Panc1 (cell line): ENCODE data around the gene AHI1. TPM values are rescaled to one million over a fixed set of nuclear protein-coding genes. Genes with fewer than 3 reads are reported as not detected.

ENCODE experiments used
- ATAC-seq: fragments of 200-7000 bp; cut with Tn5 transposase; 2 replicates; pipeline ENCODE4 v1.9.1; 2020; ENCODE audit warnings: mild to moderate bottlenecking, moderate library complexity
- BruUV-seq: library from RNA; stranded (reverse); fragments of 400-500 nt; replicated peaks from 2 replicates; lab custom pipeline; 2021; lab: Mats Ljungman, UMichigan
- CTCF ChIA-PET: fragments of 300-600 bp; sonication (Branson Sonifier 250); formaldehyde crosslinking; loops from one replicate; lab custom pipeline; 2022; ENCODE audit warnings: antibody characterized with exemption; lab: Charles Lee
- POLR2A ChIA-PET: fragments of 300-600 bp; sonication (Branson Sonifier 250); formaldehyde crosslinking; loops from one replicate; lab custom pipeline; 2022; ENCODE audit warnings: antibody characterized with exemption; lab: Charles Lee
- DNase-seq: peaks from one replicate; pipeline ENCODE4 v3.0.0-alpha.2; 2010; ENCODE audit warnings: low read depth, low spot score
- H3K27ac ChIP-seq: 2 replicates; pipeline ENCODE4 v1.5.1; 2011; ENCODE audit warnings: mild to moderate bottlenecking, low read length, inconsistent platforms
- H3K27me3 ChIP-seq: fragments of 200-500 bp; sonication (Bioruptor generic); 2 replicates; pipeline ENCODE4 v1.6.0; 2014; ENCODE audit warnings: low read length, inconsistent platforms; ENCODE audit not compliant: control insufficient read depth, insufficient read depth
- H3K36me3 ChIP-seq: fragments of 200-500 bp; sonication (Bioruptor generic); 2 replicates; pipeline ENCODE4 v1.5.1; 2014; ENCODE audit warnings: inconsistent platforms, mild to moderate bottlenecking, low read length, moderate library complexity; ENCODE audit not compliant: control insufficient read depth, insufficient read depth
- H3K4me1 ChIP-seq: 2 replicates; pipeline ENCODE4 v1.5.1; 2011; ENCODE audit warnings: inconsistent platforms, mild to moderate bottlenecking, low read length, moderate library complexity; ENCODE audit not compliant: control insufficient read depth, insufficient read depth
- H3K4me3 ChIP-seq, 2 experiments: 2 replicates each; pipeline ENCODE4 v1.5.1; 2011 to 2012; ENCODE audit warnings: low read depth in 2 of 2, low read length in 2 of 2, mild to moderate bottlenecking in 2 of 2, inconsistent platforms in 1 of 2, moderate library complexity in 1 of 2
- H3K9me3 ChIP-seq: fragments of 200-500 bp; sonication (Bioruptor generic); 2 replicates; pipeline ENCODE4 v1.5.1; 2014; ENCODE audit warnings: low read depth, mild to moderate bottlenecking, inconsistent platforms, low read length, moderate library complexity; ENCODE audit not compliant: control insufficient read depth, insufficient read depth
- POLR2AphosphoS5 ChIP-seq: IDR thresholded peaks from 2 replicates; pipeline ENCODE4 v1.6.1; 2012; ENCODE audit warnings: mild to moderate bottlenecking, low read depth, low read length, moderate library complexity
- SIN3A ChIP-seq: IDR thresholded peaks from 2 replicates; pipeline ENCODE4 v1.6.1; 2012; ENCODE audit warnings: low read depth, mild to moderate bottlenecking, low read length, moderate library complexity, borderline replicate concordance; ENCODE audit not compliant: insufficient read depth
- TCF7L2 ChIP-seq: IDR thresholded peaks from 2 replicates; pipeline ENCODE4 v1.6.1; 2011; ENCODE audit warnings: mild to moderate bottlenecking, low read depth, low read length, inconsistent platforms
- in situ Hi-C: cut with HindIII; loops from 2 replicates; pipeline ENCODE4 v1.10.0; 2016; ENCODE audit warnings: low sequenced_read_pairs, low pct_unique_long_range_greater_than_20kb
- intact Hi-C: fragments of 100-400 bp; cut with micrococcal nuclease; formaldehyde crosslinking; loops from one replicate; pipeline ENCODE4 v1.10.0; 2022; ENCODE audit not compliant: unreplicated experiment
- total RNA-seq: library from RNA; stranded (reverse); gene quantifications from one replicate; pipeline ENCODE4 v1.2.1, GENCODE V29; 2021; ENCODE audit not compliant: unreplicated experiment
- TF ChIP-seq, protein P1 (sequence below): fragments of 450-650 bp; IDR thresholded peaks from 2 replicates; pipeline ENCODE4 v1.5.1; 2017; ENCODE audit warnings: mild to moderate bottlenecking
- TF ChIP-seq, protein P2 (sequence below), 2 experiments: IDR thresholded peaks; 2 replicates each; pipeline ENCODE4 v1.6.1; 2011 to 2012; ENCODE audit warnings: low read depth in 2 of 2, control low read depth in 1 of 2, low read length in 1 of 2, mild to moderate bottlenecking in 1 of 2, moderate library complexity in 1 of 2; ENCODE audit not compliant: insufficient read depth in 1 of 2

AHI1 gene
- total RNA-seq, 1 experiment from 2014 or later: 22.3 TPM

GRCh38 chr6:135295085-135295484 is 202.5 kb downstream of the AHI1 start:
- ChIA-PET CTCF (no interaction called here), POLR2A (no interaction called here)
- no peak for ATAC-seq
- no peaks in the 10 kb centered on the region for H3K27me3 ChIP-seq
- no peak overlapping the region for H3K4me3 ChIP-seq
- no peak for DNase-seq
- TF ChIP-seq POLR2AphosphoS5 (no peak), SIN3A (no peak), TCF7L2 (no peak)
- TF ChIP-seq, protein P1, sequence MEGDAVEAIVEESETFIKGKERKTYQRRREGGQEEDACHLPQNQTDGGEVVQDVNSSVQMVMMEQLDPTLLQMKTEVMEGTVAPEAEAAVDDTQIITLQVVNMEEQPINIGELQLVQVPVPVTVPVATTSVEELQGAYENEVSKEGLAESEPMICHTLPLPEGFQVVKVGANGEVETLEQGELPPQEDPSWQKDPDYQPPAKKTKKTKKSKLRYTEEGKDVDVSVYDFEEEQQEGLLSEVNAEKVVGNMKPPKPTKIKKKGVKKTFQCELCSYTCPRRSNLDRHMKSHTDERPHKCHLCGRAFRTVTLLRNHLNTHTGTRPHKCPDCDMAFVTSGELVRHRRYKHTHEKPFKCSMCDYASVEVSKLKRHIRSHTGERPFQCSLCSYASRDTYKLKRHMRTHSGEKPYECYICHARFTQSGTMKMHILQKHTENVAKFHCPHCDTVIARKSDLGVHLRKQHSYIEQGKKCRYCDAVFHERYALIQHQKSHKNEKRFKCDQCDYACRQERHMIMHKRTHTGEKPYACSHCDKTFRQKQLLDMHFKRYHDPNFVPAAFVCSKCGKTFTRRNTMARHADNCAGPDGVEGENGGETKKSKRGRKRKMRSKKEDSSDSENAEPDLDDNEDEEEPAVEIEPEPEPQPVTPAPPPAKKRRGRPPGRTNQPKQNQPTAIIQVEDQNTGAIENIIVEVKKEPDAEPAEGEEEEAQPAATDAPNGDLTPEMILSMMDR: no peak
- TF ChIP-seq, protein P2, sequence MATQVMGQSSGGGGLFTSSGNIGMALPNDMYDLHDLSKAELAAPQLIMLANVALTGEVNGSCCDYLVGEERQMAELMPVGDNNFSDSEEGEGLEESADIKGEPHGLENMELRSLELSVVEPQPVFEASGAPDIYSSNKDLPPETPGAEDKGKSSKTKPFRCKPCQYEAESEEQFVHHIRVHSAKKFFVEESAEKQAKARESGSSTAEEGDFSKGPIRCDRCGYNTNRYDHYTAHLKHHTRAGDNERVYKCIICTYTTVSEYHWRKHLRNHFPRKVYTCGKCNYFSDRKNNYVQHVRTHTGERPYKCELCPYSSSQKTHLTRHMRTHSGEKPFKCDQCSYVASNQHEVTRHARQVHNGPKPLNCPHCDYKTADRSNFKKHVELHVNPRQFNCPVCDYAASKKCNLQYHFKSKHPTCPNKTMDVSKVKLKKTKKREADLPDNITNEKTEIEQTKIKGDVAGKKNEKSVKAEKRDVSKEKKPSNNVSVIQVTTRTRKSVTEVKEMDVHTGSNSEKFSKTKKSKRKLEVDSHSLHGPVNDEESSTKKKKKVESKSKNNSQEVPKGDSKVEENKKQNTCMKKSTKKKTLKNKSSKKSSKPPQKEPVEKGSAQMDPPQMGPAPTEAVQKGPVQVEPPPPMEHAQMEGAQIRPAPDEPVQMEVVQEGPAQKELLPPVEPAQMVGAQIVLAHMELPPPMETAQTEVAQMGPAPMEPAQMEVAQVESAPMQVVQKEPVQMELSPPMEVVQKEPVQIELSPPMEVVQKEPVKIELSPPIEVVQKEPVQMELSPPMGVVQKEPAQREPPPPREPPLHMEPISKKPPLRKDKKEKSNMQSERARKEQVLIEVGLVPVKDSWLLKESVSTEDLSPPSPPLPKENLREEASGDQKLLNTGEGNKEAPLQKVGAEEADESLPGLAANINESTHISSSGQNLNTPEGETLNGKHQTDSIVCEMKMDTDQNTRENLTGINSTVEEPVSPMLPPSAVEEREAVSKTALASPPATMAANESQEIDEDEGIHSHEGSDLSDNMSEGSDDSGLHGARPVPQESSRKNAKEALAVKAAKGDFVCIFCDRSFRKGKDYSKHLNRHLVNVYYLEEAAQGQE (IDR thresholded peaks at IDR 0.05; ENCODE audit: insufficient read depth in 1 of 2, low read depth in 2 of 2, low read length in 1 of 2): no peak
- no peaks in the 10 kb centered on the region for H3K4me1 ChIP-seq
- intact Hi-C loops: no loop called here
- no peak overlapping the region for H3K27ac ChIP-seq
- no TSS peak for BruUV-seq
- no peaks in the 10 kb centered on the region for H3K36me3 ChIP-seq
- no peaks in the 10 kb centered on the region for H3K9me3 ChIP-seq
- in situ Hi-C loops: no loop called here

DNA sequence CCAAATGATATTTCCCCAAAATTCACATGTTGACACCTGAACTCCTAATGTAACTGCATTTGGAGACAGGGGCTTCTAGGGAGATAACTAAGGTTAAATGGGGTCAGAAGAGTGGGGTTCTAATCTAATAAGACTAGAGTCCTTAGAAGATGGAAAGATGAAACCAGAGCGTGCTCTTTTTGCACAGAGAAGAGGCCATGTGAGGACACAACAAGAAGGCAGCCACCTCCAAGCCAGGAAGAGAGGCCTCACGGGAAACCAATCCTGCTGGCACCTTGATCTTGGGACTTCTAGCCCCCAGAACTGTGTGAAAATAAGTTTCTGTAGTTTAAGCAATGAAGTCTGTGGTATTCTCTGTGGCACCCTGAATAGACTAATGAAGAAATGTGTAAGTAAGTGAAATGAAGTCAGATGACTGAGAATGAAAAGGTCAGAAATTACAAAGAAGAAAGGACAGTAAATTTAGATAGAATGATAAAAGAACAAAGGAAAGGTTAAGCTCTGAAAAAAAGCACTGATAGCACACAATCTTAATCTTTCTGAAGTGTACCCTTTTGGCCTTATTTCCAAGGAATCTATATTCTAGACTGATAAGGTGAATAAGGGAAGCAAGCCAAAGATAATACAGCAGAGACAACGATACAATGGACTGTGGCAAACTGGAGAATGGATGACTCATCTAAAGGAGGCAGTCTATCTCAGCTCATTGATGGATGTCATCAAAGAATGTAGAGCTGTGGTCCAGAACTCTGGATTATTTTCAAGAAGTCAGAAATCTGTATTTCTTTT is 206.1 kb downstream of the AHI1 start:
- DNase-seq (no peak), ATAC-seq (no peak)
- Histone ChIP-seq H3K4me1 (no peaks in the 10 kb centered on the region), H3K27me3 (no peaks in the 10 kb centered on the region), H3K9me3 (no peaks in the 10 kb centered on the region), H3K36me3 (no peaks in the 10 kb centered on the region), H3K27ac (no peak overlapping the region), H3K4me3 (no peak overlapping the region)
- ChIA-PET CTCF (no interaction called here), POLR2A (interaction anchor here (0.5 kb wide), 1 partner anchor 1095 kb away, joined by 5 read pairs; no protein-coding TSS in a partner anchor)
- BruUV-seq: no TSS peak
- intact Hi-C loops: no loop called here
- TF ChIP-seq, protein P2 (IDR thresholded peaks at IDR 0.05; ENCODE audit: insufficient read depth in 1 of 2, low read depth in 2 of 2, low read length in 1 of 2): no peak
- TF ChIP-seq SIN3A (no peak), POLR2AphosphoS5 (no peak), TCF7L2 (no peak)
- TF ChIP-seq, protein P1: no peak
- in situ Hi-C loops: no loop called here
